Osteocyte (in vitro differentiated cells): ENCODE data around the gene KLHL14. TPM values are rescaled to one million over a fixed set of nuclear protein-coding genes. Genes with fewer than 3 reads are reported as not detected.

ENCODE experiments used
- DNase-seq: peaks from one replicate; pipeline ENCODE4 v3.0.0; 2021; ENCODE audit warnings: mixed read lengths; ENCODE audit not compliant: unreplicated experiment; ENCODE audit errors: extremely low spot score
- H3K27ac Mint-ChIP-seq: one replicate; pipeline ENCODE4 v1.8.0; 2021; ENCODE audit warnings: mild to moderate bottlenecking, mixed read lengths; ENCODE audit not compliant: unreplicated experiment
- H3K27me3 Mint-ChIP-seq: one replicate; pipeline ENCODE4 v1.8.0; 2021; ENCODE audit warnings: mixed read lengths; ENCODE audit not compliant: unreplicated experiment
- H3K36me3 Mint-ChIP-seq: one replicate; pipeline ENCODE4 v1.8.0; 2021; ENCODE audit warnings: mixed read lengths; ENCODE audit not compliant: unreplicated experiment
- H3K4me1 Mint-ChIP-seq: one replicate; pipeline ENCODE4 v1.8.0; 2021; ENCODE audit warnings: mixed read lengths; ENCODE audit not compliant: unreplicated experiment
- H3K4me3 Mint-ChIP-seq: one replicate; pipeline ENCODE4 v1.8.0; 2021; ENCODE audit warnings: mild to moderate bottlenecking, moderate library complexity, mixed read lengths; ENCODE audit not compliant: unreplicated experiment
- H3K9me3 Mint-ChIP-seq: one replicate; pipeline ENCODE4 v1.8.0; 2021; ENCODE audit warnings: mixed read lengths; ENCODE audit not compliant: unreplicated experiment
- CTCF ChIP-seq: fragments of 200-600 bp; sonication (generic); IDR thresholded peaks from 2 replicates; pipeline ENCODE4 v1.5.0; 2021; ENCODE audit warnings: antibody characterized with exemption, mild to moderate bottlenecking, moderate library complexity
- total RNA-seq: library from RNA; stranded (reverse); gene quantifications from 2 replicates; pipeline ENCODE4 v1.2.1, GENCODE V29; 2021

Gene KLHL14
- total RNA-seq, 1 donor from 2014 or later, result not detected

- Mint-ChIP-seq H3K27me3 (peaks cover 8% of the 10 kb centered on the region), H3K27ac (no peak overlapping the region), H3K4me1 (no peaks in the 10 kb centered on the region), H3K36me3 (no peaks in the 10 kb centered on the region), H3K4me3 (no peak overlapping the region), H3K9me3 (no peaks in the 10 kb centered on the region)
- no peak for TF ChIP-seq CTCF
- no peak for DNase-seq
Observed at GRCh38 chr18:32810314-32810713, 37.5 kb upstream of the KLHL14 start.

GRCh38 chr18:32805354-32805753, 32.5 kb upstream of the KLHL14 start:
- H3K9me3 Mint-ChIP-seq, result no peaks in the 10 kb centered on the region
- TF ChIP-seq CTCF, result no peak
- peaks cover 10% of the 10 kb centered on the region for H3K27me3 Mint-ChIP-seq
- H3K4me1 Mint-ChIP-seq, result no peaks in the 10 kb centered on the region
- no peak overlapping the region for H3K4me3 Mint-ChIP-seq
- DNase-seq, result no peak
- no peak overlapping the region for H3K27ac Mint-ChIP-seq
- H3K36me3 Mint-ChIP-seq, result no peaks in the 10 kb centered on the region

GRCh38 chr18:32804134-32804888, 31.5 kb upstream of the KLHL14 start:
- Mint-ChIP-seq H3K27me3 (peaks cover 10% of the 10 kb centered on the region), H3K9me3 (no peaks in the 10 kb centered on the region), H3K4me1 (no peaks in the 10 kb centered on the region), H3K27ac (no peak overlapping the region), H3K36me3 (no peaks in the 10 kb centered on the region), H3K4me3 (no peak overlapping the region)
- no peak for TF ChIP-seq CTCF
- DNase-seq, result no peak

- Mint-ChIP-seq H3K36me3 (no peaks in the 10 kb centered on the region), H3K9me3 (peaks cover 4% of the 10 kb centered on the region), H3K27ac (no peak overlapping the region), H3K27me3 (peaks cover 5% of the 10 kb centered on the region), H3K4me3 (no peak overlapping the region), H3K4me1 (no peaks in the 10 kb centered on the region)
- no peak for DNase-seq
- no peak for TF ChIP-seq CTCF
Observed at GRCh38 chr18:32803568-32803967, 30.7 kb upstream of the KLHL14 start.

- no peaks in the 10 kb centered on the region for H3K4me1 Mint-ChIP-seq
Observed at GRCh38 chr18:32802591-32803451, 30.0 kb upstream of the KLHL14 start.

More at GRCh38 chr18:32802591-32803451, 30.0 kb upstream of the KLHL14 start:
- H3K36me3 Mint-ChIP-seq, result no peaks in the 10 kb centered on the region
- peaks cover 7% of the 10 kb centered on the region for H3K9me3 Mint-ChIP-seq
- H3K4me3 Mint-ChIP-seq, result no peak overlapping the region
- peaks cover 3% of the 10 kb centered on the region for H3K27me3 Mint-ChIP-seq
- no peak overlapping the region for H3K27ac Mint-ChIP-seq
- TF ChIP-seq CTCF, result no peak
- DNase-seq, result no peak
